K562 (cell line): ENCODE data around the gene SULT6B1. TPM values are rescaled to one million over a fixed set of nuclear protein-coding genes. Genes with fewer than 3 reads are reported as not detected.

Experiments used
- NR2C2 ChIP-seq, 2 experiments: fragments of 200-800 bp in 1 of 2; sonication (Bioruptor generic) in 1 of 2; sonication (generic) in 1 of 2; formaldehyde crosslinking in 1 of 2; IDR thresholded peaks; 2 replicates each; pipeline versions ENCODE4 v1.6.1 to v1.8.0; 2016 to 2022; ENCODE audit warnings: mild to moderate bottlenecking in 1 of 2, missing compliant biosample characterization in 1 of 2, missing genetic modification characterization in 1 of 2, missing genetic modification reagents in 1 of 2
- PHF8 ChIP-seq: fragments of 200-600 bp; sonication (generic); IDR thresholded peaks from 2 replicates; pipeline ENCODE4 v1.6.1; 2012; ENCODE audit warnings: mixed run types, mild to moderate bottlenecking, inconsistent platforms, low read length, moderate library complexity, borderline replicate concordance
- POLR2A ChIP-seq: fragments of 450-650 bp; conservative IDR thresholded peaks from 2 replicates; pipeline ENCODE4 v1.6.1; 2016
- RFX1 ChIP-seq: fragments of 450-650 bp; IDR thresholded peaks from 2 replicates; pipeline ENCODE4 v1.6.1; 2016; ENCODE audit warnings: mild to moderate bottlenecking, moderate library complexity
- SMARCE1 ChIP-seq: fragments of 450-650 bp; IDR thresholded peaks from 2 replicates; pipeline ENCODE4 v1.7.1; 2016; ENCODE audit warnings: mild to moderate bottlenecking
- SREBF1 ChIP-seq: fragments of 150-350 bp; IDR thresholded peaks from 2 replicates; pipeline ENCODE4 v1.6.1; 2014; ENCODE audit warnings: antibody characterized with exemption, low read depth, low read length, borderline replicate concordance
- SUPT5H ChIP-seq: fragments of 450-650 bp; IDR thresholded peaks from 2 replicates; pipeline ENCODE4 v1.6.1; 2016
- ZFX ChIP-seq: sonication (generic); formaldehyde crosslinking; IDR thresholded peaks from 2 replicates; pipeline ENCODE4 v1.8.0; 2022; ENCODE audit warnings: mild to moderate bottlenecking, missing genetic modification reagents, moderate library complexity
- ZNF174 ChIP-seq: fragments of 250-450 bp; sonication (Bioruptor Pico); IDR thresholded peaks from 2 replicates; pipeline ENCODE4 v1.4.0; 2020; ENCODE audit warnings: mild to moderate bottlenecking
- polyA plus RNA-seq, 8 experiments: library from polyadenylated mRNA; depleted of rRNA in 4 of 8; stranded (reverse) in 5 of 8; unstranded in 3 of 8; fragments of >200 nt; fragmentation: Nextera tagmentation in 2 of 8; fragmentation: Illumina TruSeq in 1 of 8; extraction: Ambion mirVana in 2 of 8; extraction: Trizol in 1 of 8; gene quantifications; 2 replicates each; pipeline versions ENCODE4 v1.2.1 to v1.2.3, GENCODE V29; 2011 to 2014; ENCODE audit warnings: inconsistent platforms in 1 of 8, missing spikeins in 1 of 8
- total RNA-seq, 7 experiments: library from RNA; depleted of rRNA in 6 of 7; stranded (reverse); fragments of >200 nt in 6 of 7; fragmentation: Illumina TruSeq in 2 of 7; extraction: Trizol in 2 of 7; gene quantifications; 2 replicates each; pipeline versions ENCODE4 v1.2.1 to v1.2.3, GENCODE V29; 2011 to 2021; ENCODE audit warnings: low replicate concordance in 1 of 7
- TF ChIP-seq, protein P1 (sequence below): fragments of 450-650 bp; IDR thresholded peaks from 2 replicates; pipeline ENCODE4 v1.6.1; 2016; ENCODE audit warnings: borderline replicate concordance
- TF ChIP-seq, protein P2 (sequence below): fragments of 450-650 bp; IDR thresholded peaks from 2 replicates; pipeline ENCODE4 v1.6.1; 2017; ENCODE audit warnings: antibody characterized with exemption
- TF ChIP-seq, protein P3 (sequence below), 2 experiments: IDR thresholded peaks; 2 replicates each; pipeline ENCODE4 v1.6.1; 2011; ENCODE audit warnings: borderline replicate concordance in 1 of 2, control low read depth in 1 of 2, low read depth in 1 of 2, low read length in 1 of 2, mild to moderate bottlenecking in 1 of 2, mixed read lengths in 1 of 2, moderate library complexity in 1 of 2; ENCODE audit not compliant: insufficient read depth in 1 of 2, insufficient read length in 1 of 2, poor library complexity in 1 of 2, severe bottlenecking in 1 of 2; ENCODE audit errors: extremely low read depth in 1 of 2
- TF ChIP-seq, protein P4 (sequence below): sonication (generic); formaldehyde crosslinking; IDR thresholded peaks from 2 replicates; pipeline ENCODE4 v1.8.0; 2022; ENCODE audit warnings: mild to moderate bottlenecking, missing genetic modification reagents
- TF ChIP-seq, protein P5 (sequence below): sonication (generic); formaldehyde crosslinking; IDR thresholded peaks from 2 replicates; pipeline ENCODE4 v1.9.0; 2022; ENCODE audit warnings: mild to moderate bottlenecking, missing genetic modification reagents

The SULT6B1 gene
- total and polyA plus RNA-seq, 9 of the 15 experiments (the other 6 are each of a cell fraction or from before 2014, with no cell fraction given), result not detected

DNA sequence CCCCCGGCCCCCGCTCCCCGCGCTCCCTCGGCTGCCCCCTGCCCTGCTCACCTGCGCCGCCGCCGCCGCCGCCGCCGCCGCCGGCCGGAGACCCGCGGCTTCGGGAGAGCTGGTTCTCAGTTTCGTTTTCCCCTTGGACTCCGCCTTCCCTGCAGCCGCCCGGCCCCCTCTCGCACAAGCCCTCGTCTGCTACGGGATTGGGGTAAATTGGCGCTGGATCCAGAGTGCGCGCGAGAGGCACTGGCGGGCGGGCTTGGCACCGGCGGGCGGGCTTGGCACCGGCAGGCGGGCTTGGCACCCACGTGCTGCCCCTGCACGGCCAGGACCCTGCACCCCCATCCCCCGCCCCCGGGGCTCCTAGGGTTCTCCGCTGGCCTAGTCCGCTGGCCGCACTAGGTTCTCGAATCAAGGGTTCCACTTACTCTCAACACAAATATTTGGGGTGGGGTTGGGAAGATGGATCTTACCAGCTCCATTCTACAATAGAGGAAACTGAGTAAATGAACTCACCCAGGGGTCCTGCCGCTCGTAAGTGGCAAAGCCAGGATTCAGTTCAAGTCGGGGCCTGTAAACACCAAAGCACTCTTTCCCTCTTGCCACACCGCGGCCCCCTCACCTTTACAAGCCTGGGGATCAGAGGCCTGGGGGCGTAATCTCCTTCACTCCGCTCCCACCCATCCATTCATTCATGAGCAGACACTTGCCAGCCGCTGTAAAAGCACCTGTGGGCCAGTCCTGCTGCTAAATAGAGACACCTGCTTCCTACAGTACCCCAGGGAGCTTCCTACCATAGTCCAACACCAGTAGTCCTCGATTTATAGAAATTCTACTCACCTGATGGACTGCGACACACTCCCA is 31.4 kb downstream of the SULT6B1 start, which contains the start of gene EIF2AK2 (continued):
- TF ChIP-seq NR2C2 (CRISPR knock-in tag; IDR thresholded peaks at IDR 0.05) (no peak), NR2C2 (tag; IDR thresholded peaks at IDR 0.05) (peak; percentile 49), SREBF1 (no peak), SMARCE1 (no peak), ZFX (CRISPR knock-in tag) (peak; percentile 71), POLR2A (0 out of 2 replicates have a peak, but pooled peaks have one; percentile 49), SUPT5H (peak; percentile 50), ZNF174 (CRISPR knock-in tag) (no peak), RFX1 (no peak), PHF8 (peak; percentile 30)
- TF ChIP-seq, protein P1, sequence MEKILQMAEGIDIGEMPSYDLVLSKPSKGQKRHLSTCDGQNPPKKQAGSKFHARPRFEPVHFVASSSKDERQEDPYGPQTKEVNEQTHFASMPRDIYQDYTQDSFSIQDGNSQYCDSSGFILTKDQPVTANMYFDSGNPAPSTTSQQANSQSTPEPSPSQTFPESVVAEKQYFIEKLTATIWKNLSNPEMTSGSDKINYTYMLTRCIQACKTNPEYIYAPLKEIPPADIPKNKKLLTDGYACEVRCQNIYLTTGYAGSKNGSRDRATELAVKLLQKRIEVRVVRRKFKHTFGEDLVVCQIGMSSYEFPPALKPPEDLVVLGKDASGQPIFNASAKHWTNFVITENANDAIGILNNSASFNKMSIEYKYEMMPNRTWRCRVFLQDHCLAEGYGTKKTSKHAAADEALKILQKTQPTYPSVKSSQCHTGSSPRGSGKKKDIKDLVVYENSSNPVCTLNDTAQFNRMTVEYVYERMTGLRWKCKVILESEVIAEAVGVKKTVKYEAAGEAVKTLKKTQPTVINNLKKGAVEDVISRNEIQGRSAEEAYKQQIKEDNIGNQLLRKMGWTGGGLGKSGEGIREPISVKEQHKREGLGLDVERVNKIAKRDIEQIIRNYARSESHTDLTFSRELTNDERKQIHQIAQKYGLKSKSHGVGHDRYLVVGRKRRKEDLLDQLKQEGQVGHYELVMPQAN, result no peak
- TF ChIP-seq, protein P2, sequence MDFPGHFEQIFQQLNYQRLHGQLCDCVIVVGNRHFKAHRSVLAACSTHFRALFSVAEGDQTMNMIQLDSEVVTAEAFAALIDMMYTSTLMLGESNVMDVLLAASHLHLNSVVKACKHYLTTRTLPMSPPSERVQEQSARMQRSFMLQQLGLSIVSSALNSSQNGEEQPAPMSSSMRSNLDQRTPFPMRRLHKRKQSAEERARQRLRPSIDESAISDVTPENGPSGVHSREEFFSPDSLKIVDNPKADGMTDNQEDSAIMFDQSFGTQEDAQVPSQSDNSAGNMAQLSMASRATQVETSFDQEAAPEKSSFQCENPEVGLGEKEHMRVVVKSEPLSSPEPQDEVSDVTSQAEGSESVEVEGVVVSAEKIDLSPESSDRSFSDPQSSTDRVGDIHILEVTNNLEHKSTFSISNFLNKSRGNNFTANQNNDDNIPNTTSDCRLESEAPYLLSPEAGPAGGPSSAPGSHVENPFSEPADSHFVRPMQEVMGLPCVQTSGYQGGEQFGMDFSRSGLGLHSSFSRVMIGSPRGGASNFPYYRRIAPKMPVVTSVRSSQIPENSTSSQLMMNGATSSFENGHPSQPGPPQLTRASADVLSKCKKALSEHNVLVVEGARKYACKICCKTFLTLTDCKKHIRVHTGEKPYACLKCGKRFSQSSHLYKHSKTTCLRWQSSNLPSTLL, result no peak
- TF ChIP-seq, protein P3, sequence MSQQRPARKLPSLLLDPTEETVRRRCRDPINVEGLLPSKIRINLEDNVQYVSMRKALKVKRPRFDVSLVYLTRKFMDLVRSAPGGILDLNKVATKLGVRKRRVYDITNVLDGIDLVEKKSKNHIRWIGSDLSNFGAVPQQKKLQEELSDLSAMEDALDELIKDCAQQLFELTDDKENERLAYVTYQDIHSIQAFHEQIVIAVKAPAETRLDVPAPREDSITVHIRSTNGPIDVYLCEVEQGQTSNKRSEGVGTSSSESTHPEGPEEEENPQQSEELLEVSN (IDR thresholded peaks at IDR 0.05; ENCODE audit: borderline replicate concordance in 1 of 2, extremely low read depth in 1 of 2, insufficient read depth in 1 of 2, insufficient read length in 1 of 2, low read depth in 1 of 2, low read length in 1 of 2, poor library complexity in 1 of 2, severe bottlenecking in 1 of 2), result peak; percentile 32 to 81
- TF ChIP-seq, protein P4, sequence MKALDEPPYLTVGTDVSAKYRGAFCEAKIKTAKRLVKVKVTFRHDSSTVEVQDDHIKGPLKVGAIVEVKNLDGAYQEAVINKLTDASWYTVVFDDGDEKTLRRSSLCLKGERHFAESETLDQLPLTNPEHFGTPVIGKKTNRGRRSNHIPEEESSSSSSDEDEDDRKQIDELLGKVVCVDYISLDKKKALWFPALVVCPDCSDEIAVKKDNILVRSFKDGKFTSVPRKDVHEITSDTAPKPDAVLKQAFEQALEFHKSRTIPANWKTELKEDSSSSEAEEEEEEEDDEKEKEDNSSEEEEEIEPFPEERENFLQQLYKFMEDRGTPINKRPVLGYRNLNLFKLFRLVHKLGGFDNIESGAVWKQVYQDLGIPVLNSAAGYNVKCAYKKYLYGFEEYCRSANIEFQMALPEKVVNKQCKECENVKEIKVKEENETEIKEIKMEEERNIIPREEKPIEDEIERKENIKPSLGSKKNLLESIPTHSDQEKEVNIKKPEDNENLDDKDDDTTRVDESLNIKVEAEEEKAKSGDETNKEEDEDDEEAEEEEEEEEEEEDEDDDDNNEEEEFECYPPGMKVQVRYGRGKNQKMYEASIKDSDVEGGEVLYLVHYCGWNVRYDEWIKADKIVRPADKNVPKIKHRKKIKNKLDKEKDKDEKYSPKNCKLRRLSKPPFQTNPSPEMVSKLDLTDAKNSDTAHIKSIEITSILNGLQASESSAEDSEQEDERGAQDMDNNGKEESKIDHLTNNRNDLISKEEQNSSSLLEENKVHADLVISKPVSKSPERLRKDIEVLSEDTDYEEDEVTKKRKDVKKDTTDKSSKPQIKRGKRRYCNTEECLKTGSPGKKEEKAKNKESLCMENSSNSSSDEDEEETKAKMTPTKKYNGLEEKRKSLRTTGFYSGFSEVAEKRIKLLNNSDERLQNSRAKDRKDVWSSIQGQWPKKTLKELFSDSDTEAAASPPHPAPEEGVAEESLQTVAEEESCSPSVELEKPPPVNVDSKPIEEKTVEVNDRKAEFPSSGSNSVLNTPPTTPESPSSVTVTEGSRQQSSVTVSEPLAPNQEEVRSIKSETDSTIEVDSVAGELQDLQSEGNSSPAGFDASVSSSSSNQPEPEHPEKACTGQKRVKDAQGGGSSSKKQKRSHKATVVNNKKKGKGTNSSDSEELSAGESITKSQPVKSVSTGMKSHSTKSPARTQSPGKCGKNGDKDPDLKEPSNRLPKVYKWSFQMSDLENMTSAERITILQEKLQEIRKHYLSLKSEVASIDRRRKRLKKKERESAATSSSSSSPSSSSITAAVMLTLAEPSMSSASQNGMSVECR (CRISPR knock-in tag), result 0 out of 2 replicates have a peak, but pooled peaks have one; percentile 41
- TF ChIP-seq, protein P5, sequence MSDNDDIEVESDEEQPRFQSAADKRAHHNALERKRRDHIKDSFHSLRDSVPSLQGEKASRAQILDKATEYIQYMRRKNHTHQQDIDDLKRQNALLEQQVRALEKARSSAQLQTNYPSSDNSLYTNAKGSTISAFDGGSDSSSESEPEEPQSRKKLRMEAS (CRISPR knock-in tag), result peak; percentile 42; the same call in 1 of the 2 replicates
